Neural progenitor cell (in vitro differentiated cells): Measurements from ENCODE around the gene MAP2K2. TPM values are rescaled to one million over a fixed set of nuclear protein-coding genes. Genes with fewer than 3 reads are reported as not detected.
A peak's percentile ranks its signal among the peaks of the same experiment; 100 is the strongest.

Experiments used
- DNase-seq: peaks from one replicate; pipeline ENCODE4 v3.0.0-alpha.2; 2016; ENCODE audit warnings: low spot score
- H2AFZ ChIP-seq: fragments of 200-600 bp; sonication (generic); replicated peaks from 2 replicates; pipeline ENCODE4 v1.6.1; 2016; ENCODE audit warnings: antibody characterized with exemption
- H3F3A ChIP-seq: fragments of 200-600 bp; sonication (generic); 2 replicates; pipeline ENCODE4 v1.6.1; 2016; ENCODE audit warnings: antibody characterized with exemption, low read depth
- H3K27ac ChIP-seq: fragments of 200-600 bp; sonication (generic); 2 replicates; pipeline ENCODE4 v1.5.1; 2016; ENCODE audit warnings: mild to moderate bottlenecking
- H3K27me3 ChIP-seq: fragments of 200-600 bp; sonication (generic); 2 replicates; pipeline ENCODE4 v1.6.1; 2016; ENCODE audit warnings: mild to moderate bottlenecking, moderate library complexity
- H3K36me3 ChIP-seq: fragments of 200-600 bp; sonication (generic); 2 replicates; pipeline ENCODE4 v1.5.1; 2016
- H3K4me1 ChIP-seq: fragments of 200-600 bp; sonication (generic); 2 replicates; pipeline ENCODE4 v1.6.1; 2016; ENCODE audit warnings: mixed run types
- H3K4me2 ChIP-seq: fragments of 200-600 bp; sonication (generic); 2 replicates; pipeline ENCODE4 v1.6.1; 2016
- H3K4me3 ChIP-seq: fragments of 200-600 bp; sonication (generic); 2 replicates; pipeline ENCODE4 v1.5.1; 2016
- H3K79me2 ChIP-seq: fragments of 200-600 bp; sonication (generic); 2 replicates; pipeline ENCODE4 v1.6.1; 2016; ENCODE audit warnings: low read depth
- H3K9ac ChIP-seq: fragments of 200-600 bp; sonication (generic); 2 replicates; pipeline ENCODE4 v1.6.1; 2016
- H3K9me3 ChIP-seq: fragments of 200-600 bp; sonication (generic); 2 replicates; pipeline ENCODE4 v1.5.1; 2016; ENCODE audit warnings: low read depth
- H4K20me1 ChIP-seq: fragments of 200-600 bp; sonication (generic); 2 replicates; pipeline ENCODE4 v1.6.1; 2016; ENCODE audit warnings: low read depth
- H3K27ac Mint-ChIP-seq: 3 replicates; pipeline ENCODE4 v1.8.0; 2021; ENCODE audit warnings: mixed read lengths
- H3K27me3 Mint-ChIP-seq: 2 replicates; pipeline ENCODE4 v1.8.0; 2022; ENCODE audit warnings: low read depth, mild to moderate bottlenecking, inconsistent platforms, moderate library complexity, mixed read lengths; ENCODE audit not compliant: insufficient read depth
- H3K36me3 Mint-ChIP-seq: 3 replicates; pipeline ENCODE4 v1.8.0; 2021; ENCODE audit warnings: mixed read lengths
- H3K4me1 Mint-ChIP-seq: 3 replicates; pipeline ENCODE4 v1.8.0; 2021; ENCODE audit warnings: mixed read lengths
- H3K4me3 Mint-ChIP-seq: 3 replicates; pipeline ENCODE4 v1.8.0; 2021; ENCODE audit warnings: mild to moderate bottlenecking, moderate library complexity, mixed read lengths
- H3K9me3 Mint-ChIP-seq: 3 replicates; pipeline ENCODE4 v1.8.0; 2020; ENCODE audit warnings: mixed read lengths
- EZH2 ChIP-seq: fragments of 200-600 bp; sonication (generic); IDR thresholded peaks from 2 replicates; pipeline ENCODE4 v1.6.1; 2017; ENCODE audit warnings: antibody characterized with exemption, mild to moderate bottlenecking, moderate library complexity
- EZH2phosphoT487 ChIP-seq: fragments of 200-600 bp; sonication (generic); IDR thresholded peaks from 2 replicates; pipeline ENCODE4 v1.6.1; 2017; ENCODE audit warnings: antibody characterized with exemption
- total RNA-seq: library from RNA; depleted of rRNA; stranded (reverse); fragments of >200 nt; gene quantifications from 2 replicates; pipeline ENCODE4 v1.2.3, GENCODE V29; 2015; ENCODE audit warnings: low replicate concordance
- TF ChIP-seq, protein P1 (sequence below): fragments of 200-600 bp; sonication (generic); IDR thresholded peaks from 2 replicates; pipeline ENCODE4 v1.5.1; 2017; ENCODE audit warnings: antibody characterized with exemption, mild to moderate bottlenecking

MAP2K2 gene
- 69.7 and 176 TPM in 2 replicates for total RNA-seq

DNA sequence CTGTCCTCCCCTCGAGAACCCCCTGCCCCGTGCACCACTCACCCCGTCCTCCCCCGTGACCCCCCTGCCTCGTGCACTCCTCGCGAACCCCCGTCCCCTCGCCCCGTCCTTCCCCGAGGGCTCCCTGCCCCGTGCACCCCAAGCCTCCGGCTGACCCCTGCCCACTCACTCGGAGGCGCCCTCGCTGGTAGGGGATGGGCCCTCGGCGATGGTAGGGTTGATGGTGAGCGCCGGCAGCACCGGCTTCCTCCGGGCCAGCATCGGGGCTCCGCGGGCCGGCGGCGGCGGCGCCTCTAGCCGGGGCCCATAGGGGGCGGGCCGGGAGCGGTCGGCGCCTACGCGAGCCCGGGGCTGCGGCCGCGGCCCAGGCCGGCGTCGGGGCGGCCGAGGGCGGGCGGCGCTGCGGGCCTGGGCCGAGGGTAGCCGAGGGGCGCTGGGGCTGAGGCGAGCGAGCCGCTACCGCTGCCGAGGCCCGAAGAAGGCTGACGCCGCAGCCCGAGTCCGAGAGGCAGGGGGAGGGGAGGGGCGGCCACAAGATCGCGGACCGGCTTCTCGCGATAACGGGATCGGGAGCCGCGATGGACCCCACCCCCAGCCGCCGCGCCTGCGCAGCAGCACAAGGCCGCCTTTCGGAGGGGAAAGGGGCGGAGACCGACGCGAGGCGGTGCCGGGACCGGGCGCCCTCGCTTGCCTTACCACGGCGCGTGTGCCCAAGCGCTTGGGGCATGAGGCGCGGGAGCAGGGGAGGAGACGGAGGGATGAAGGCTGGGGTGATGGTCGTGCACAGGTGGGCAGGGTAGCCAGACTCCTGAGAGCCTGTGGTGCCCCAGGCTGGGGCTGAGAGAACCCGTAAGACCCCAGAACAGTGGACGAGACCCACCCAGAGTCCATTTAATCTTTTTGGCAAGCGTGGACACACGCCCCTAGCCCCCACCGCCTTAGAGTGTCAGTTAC is at the start of gene MAP2K2:
Gene MAP2K2, minus strand, starts transcription at position 508 of the 954 bp plus-strand sequence. Its CDS starts 247 bp downstream, at position 261.
- Histone ChIP-seq H3K9me3 (no peaks in the 10 kb centered on the region), H3K4me2 (peak within 1 kb of the TSS; percentile 97), H3K4me1 (peaks cover 10% of the 10 kb centered on the region), H3K4me3 (peak within 1 kb of the TSS; percentile 99), H3F3A (no peaks in the 10 kb centered on the region), H3K27me3 (no peaks in the 10 kb centered on the region), H3K9ac (peak within 1 kb of the TSS; percentile 100), H4K20me1 (peaks cover 33% of the 10 kb centered on the region), H3K79me2 (peaks cover 46% of the 10 kb centered on the region), H2AFZ (peak within 1 kb of the TSS; percentile 99), H3K27ac (no peak within 1 kb of the TSS), H3K36me3 (no peaks in the 10 kb centered on the region)
- peaks cover 2% of the 10 kb centered on the region for H3K36me3 Mint-ChIP-seq
- H3K4me1 Mint-ChIP-seq = peaks cover 14% of the 10 kb centered on the region
- no peaks in the 10 kb centered on the region for H3K9me3 Mint-ChIP-seq
- peak; percentile 98 for DNase-seq
- TF ChIP-seq, protein P1, sequence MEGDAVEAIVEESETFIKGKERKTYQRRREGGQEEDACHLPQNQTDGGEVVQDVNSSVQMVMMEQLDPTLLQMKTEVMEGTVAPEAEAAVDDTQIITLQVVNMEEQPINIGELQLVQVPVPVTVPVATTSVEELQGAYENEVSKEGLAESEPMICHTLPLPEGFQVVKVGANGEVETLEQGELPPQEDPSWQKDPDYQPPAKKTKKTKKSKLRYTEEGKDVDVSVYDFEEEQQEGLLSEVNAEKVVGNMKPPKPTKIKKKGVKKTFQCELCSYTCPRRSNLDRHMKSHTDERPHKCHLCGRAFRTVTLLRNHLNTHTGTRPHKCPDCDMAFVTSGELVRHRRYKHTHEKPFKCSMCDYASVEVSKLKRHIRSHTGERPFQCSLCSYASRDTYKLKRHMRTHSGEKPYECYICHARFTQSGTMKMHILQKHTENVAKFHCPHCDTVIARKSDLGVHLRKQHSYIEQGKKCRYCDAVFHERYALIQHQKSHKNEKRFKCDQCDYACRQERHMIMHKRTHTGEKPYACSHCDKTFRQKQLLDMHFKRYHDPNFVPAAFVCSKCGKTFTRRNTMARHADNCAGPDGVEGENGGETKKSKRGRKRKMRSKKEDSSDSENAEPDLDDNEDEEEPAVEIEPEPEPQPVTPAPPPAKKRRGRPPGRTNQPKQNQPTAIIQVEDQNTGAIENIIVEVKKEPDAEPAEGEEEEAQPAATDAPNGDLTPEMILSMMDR = no peak
- TF ChIP-seq EZH2phosphoT487 = no peak
- no peak for TF ChIP-seq EZH2
- H3K27ac Mint-ChIP-seq = peak within 1 kb of the TSS; percentile 93
- H3K27me3 Mint-ChIP-seq = peaks cover 9% of the 10 kb centered on the region
- H3K4me3 Mint-ChIP-seq = peak within 1 kb of the TSS; percentile 95

DNA sequence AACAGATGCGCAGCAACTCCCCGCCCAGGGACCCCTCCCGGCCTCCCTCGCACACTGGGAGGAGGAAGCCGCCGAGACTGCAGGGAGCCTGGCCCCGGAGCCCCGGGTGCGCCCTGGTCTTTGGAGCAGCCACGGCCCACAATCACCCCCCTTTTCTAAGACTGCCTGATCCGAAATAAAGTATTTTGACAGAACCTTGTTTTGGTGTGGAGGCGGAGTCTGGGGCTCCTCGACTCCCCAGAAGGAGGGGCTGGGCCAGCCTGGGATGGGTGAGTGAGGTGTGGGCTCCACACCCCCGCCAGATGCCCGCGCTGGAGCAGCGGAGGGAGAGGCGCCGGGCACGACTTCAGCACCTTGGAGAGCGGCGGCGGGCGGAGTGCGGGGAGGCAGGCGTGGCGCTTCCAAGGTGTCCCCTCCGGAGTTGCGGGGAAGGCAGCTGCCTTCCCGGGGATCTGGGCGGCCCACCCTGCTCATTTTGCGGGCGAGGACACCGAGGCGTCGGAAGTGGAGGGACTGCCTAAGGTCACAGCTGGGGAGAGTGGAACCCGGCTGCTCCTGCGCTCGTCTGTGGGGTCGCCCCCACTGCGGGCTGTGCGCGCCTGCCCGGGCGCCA is 49.0 kb upstream of the MAP2K2 start:
- Mint-ChIP-seq H3K9me3 (no peaks in the 10 kb centered on the region), H3K27me3 (peaks cover 13% of the 10 kb centered on the region), H3K27ac (no peak overlapping the region), H3K4me1 (peaks cover 3% of the 10 kb centered on the region), H3K36me3 (peaks cover 3% of the 10 kb centered on the region), H3K4me3 (no peak overlapping the region)
- Histone ChIP-seq H3K9me3 (no peaks in the 10 kb centered on the region), H3K36me3 (no peaks in the 10 kb centered on the region), H4K20me1 (peaks cover 34% of the 10 kb centered on the region), H3K4me2 (peak overlapping the region; percentile 64), H3K27ac (no peak overlapping the region), H3F3A (no peaks in the 10 kb centered on the region), H3K4me3 (no peak overlapping the region), H3K27me3 (peaks cover 52% of the 10 kb centered on the region), H3K9ac (no peak overlapping the region), H3K4me1 (no peaks in the 10 kb centered on the region), H3K79me2 (no peaks in the 10 kb centered on the region), H2AFZ (no peak overlapping the region)
- peak; percentile 92 for DNase-seq
- no peak for TF ChIP-seq EZH2
- TF ChIP-seq, protein P1 = no peak
- no peak for TF ChIP-seq EZH2phosphoT487

DNA sequence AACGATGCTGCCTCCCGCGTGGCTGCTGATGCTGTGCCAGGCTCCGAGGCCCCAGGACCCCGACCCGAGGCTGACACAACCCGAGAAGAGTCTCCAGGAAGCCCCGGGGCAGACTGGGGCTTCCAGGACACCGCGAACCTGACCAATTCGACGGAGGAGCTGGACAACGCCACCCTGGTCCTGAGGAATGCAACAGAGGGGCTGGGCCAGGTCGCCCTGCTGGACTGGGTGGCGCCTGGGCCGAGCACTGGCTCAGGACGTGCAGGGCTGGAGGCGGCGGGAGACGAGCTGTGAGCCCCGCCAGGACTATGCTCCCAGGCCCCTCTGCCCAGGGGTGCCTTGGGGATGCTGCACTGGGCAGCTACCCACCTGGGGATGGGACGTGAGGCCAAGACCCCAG is 47.8 kb upstream of the MAP2K2 start:
- H3K27me3 ChIP-seq = peaks cover 58% of the 10 kb centered on the region
- H2AFZ ChIP-seq = no peak overlapping the region
- H4K20me1 ChIP-seq = peaks cover 34% of the 10 kb centered on the region
- no peaks in the 10 kb centered on the region for H3K79me2 ChIP-seq
- no peak overlapping the region for H3K4me3 ChIP-seq
- no peak overlapping the region for H3K27ac ChIP-seq
- H3K36me3 ChIP-seq = no peaks in the 10 kb centered on the region
- Mint-ChIP-seq H3K27ac (no peak overlapping the region), H3K4me3 (no peak overlapping the region), H3K27me3 (peaks cover 16% of the 10 kb centered on the region), H3K36me3 (no peaks in the 10 kb centered on the region), H3K4me1 (peaks cover 3% of the 10 kb centered on the region), H3K9me3 (no peaks in the 10 kb centered on the region)
- no peaks in the 10 kb centered on the region for H3K4me1 ChIP-seq
- no peak overlapping the region for H3K9ac ChIP-seq
- TF ChIP-seq EZH2phosphoT487 (no peak), EZH2 (no peak)
- TF ChIP-seq, protein P1 = no peak
- no peaks in the 10 kb centered on the region for H3F3A ChIP-seq
- no peaks in the 10 kb centered on the region for H3K9me3 ChIP-seq
- DNase-seq = no peak
- no peak overlapping the region for H3K4me2 ChIP-seq
